ENCODE results near the gene CDH3.

Gene CDH3

GRCh38 chr16:68652659-68653058 is 7.5 kb downstream of the CDH3 start:
- DNase-seq = no peak

GRCh38 chr16:68655806-68656205 is 10.7 kb downstream of the CDH3 start:
- no peak for DNase-seq

- no peak for DNase-seq
These were observed 11.6 kb downstream of the CDH3 start for GRCh38 chr16:68656751-68657150.

- no peak for DNase-seq
These were observed 13.3 kb downstream of the CDH3 start for GRCh38 chr16:68658341-68658973.

GRCh38 chr16:68658974-68659360 is 13.9 kb downstream of the CDH3 start:
- no peak for DNase-seq

GRCh38 chr16:68659412-68660358 is 14.6 kb downstream of the CDH3 start:
- DNase-seq = no peak

- no peak for DNase-seq
These were observed 15.3 kb downstream of the CDH3 start for GRCh38 chr16:68660359-68660795.

- no peak for DNase-seq
These were observed 16.9 kb downstream of the CDH3 start for GRCh38 chr16:68662035-68662434.

- no peak for DNase-seq
These were observed 19.2 kb downstream of the CDH3 start for GRCh38 chr16:68664297-68664696.

GRCh38 chr16:68665501-68665900 is 20.4 kb downstream of the CDH3 start:
- no peak for DNase-seq

- DNase-seq = no peak
These were observed 23.2 kb downstream of the CDH3 start for GRCh38 chr16:68668266-68668665.

GRCh38 chr16:68676113-68676860 is 31.2 kb downstream of the CDH3 start:
- DNase-seq = no peak

- DNase-seq = no peak
These were observed 35.9 kb downstream of the CDH3 start for GRCh38 chr16:68681038-68681437.

GRCh38 chr16:68685685-68686478 is 40.8 kb downstream of the CDH3 start:
- no peak for DNase-seq

- no peak for DNase-seq
These were observed 41.8 kb downstream of the CDH3 start for GRCh38 chr16:68686905-68687304.

GRCh38 chr16:68689921-68690320 is 44.8 kb downstream of the CDH3 start:
- no peak for DNase-seq

- no peak for DNase-seq
These were observed 50.5 kb downstream of the CDH3 start for GRCh38 chr16:68695575-68695974.

- no peak for DNase-seq
These were observed 51.4 kb downstream of the CDH3 start for GRCh38 chr16:68696514-68696913.

- no peak for DNase-seq
These were observed 53.0 kb downstream of the CDH3 start for GRCh38 chr16:68698091-68698490.

- no peak for DNase-seq
These were observed 55.0 kb downstream of the CDH3 start for GRCh38 chr16:68700120-68700519.

GRCh38 chr16:68700831-68701230 is 55.7 kb downstream of the CDH3 start:
- no peak for DNase-seq

- DNase-seq = peak; percentile 40
These were observed 59.2 kb downstream of the CDH3 start for GRCh38 chr16:68704232-68704867.
